Gastrocnemius medialis (tissue), 4 donors: ENCODE measurements around the gene GRK4.

Source experiments
- CTCF ChIP-seq, 5 experiments: fragments of 450-650 bp in 3 of 5; fragments of 200-600 bp in 2 of 5; sonication (generic) in 2 of 5; IDR thresholded peaks in 4 of 5; conservative IDR thresholded peaks in 1 of 5; 1 replicate in 4 of 5; 2 replicates in 1 of 5; pipeline ENCODE4 v1.5.1; 2016 to 2019; ENCODE audit warnings: antibody characterized with exemption in 5 of 5, mild to moderate bottlenecking in 3 of 5, moderate library complexity in 3 of 5
- POLR2A ChIP-seq, 2 donors: fragments of 450-650 bp; IDR thresholded peaks; one replicate each; pipeline ENCODE4 v1.6.1; 2017; ENCODE audit warnings: antibody characterized with exemption in 2 of 2, mild to moderate bottlenecking in 2 of 2, moderate library complexity in 2 of 2

GRCh38 chr4:3021627-3022026 is 58.3 kb downstream of the GRK4 start:
- no peak for TF ChIP-seq CTCF (IDR thresholded peaks at IDR 0.05 in 4 of 5, conservative IDR thresholded peaks at IDR 0.05 in 1 of 5)
- no peak for TF ChIP-seq POLR2A (IDR thresholded peaks at IDR 0.05)
